H9 (cell line): ENCODE data around the gene MRPL28. TPM values are rescaled to one million over a fixed set of nuclear protein-coding genes. Genes with fewer than 3 reads are reported as not detected.

Source experiments
- DNase-seq: peaks from one replicate; pipeline ENCODE4 v3.0.0-alpha.2; 2017
- H2AFZ ChIP-seq: one replicate; pipeline ENCODE4 v1.6.1; 2013; ENCODE audit warnings: mild to moderate bottlenecking, low read length, control low read depth, moderate library complexity
- H2AK5ac ChIP-seq: 2 replicates; pipeline ENCODE4 v1.6.1; 2013; ENCODE audit warnings: low read length, control low read depth, mixed read lengths; ENCODE audit not compliant: insufficient read length
- H2BK120ac ChIP-seq: one replicate; pipeline ENCODE4 v1.6.1; 2013; ENCODE audit warnings: low read depth, mild to moderate bottlenecking, low read length, control low read depth, inconsistent platforms; ENCODE audit not compliant: poor library complexity, severe bottlenecking
- H2BK12ac ChIP-seq: 2 replicates; pipeline ENCODE4 v1.6.1; 2013; ENCODE audit warnings: low read length, control low read depth, mixed read lengths, low read depth; ENCODE audit not compliant: insufficient read length
- H2BK15ac ChIP-seq: 2 replicates; pipeline ENCODE4 v1.6.1; 2013; ENCODE audit warnings: low read depth, low read length, control low read depth
- H2BK20ac ChIP-seq: one replicate; pipeline ENCODE4 v1.6.1; 2013; ENCODE audit warnings: low read depth, mild to moderate bottlenecking, low read length, control low read depth, inconsistent platforms; ENCODE audit not compliant: poor library complexity, severe bottlenecking
- H2BK5ac ChIP-seq: 2 replicates; pipeline ENCODE4 v1.6.1; 2013; ENCODE audit warnings: low read length, control low read depth, mixed read lengths; ENCODE audit not compliant: insufficient read length
- H3K14ac ChIP-seq: 2 replicates; pipeline ENCODE4 v1.6.1; 2013; ENCODE audit warnings: low read length, control low read depth; ENCODE audit not compliant: insufficient read depth
- H3K18ac ChIP-seq: 2 replicates; pipeline ENCODE4 v1.6.1; 2013; ENCODE audit warnings: low read depth, mild to moderate bottlenecking, mixed read lengths, low read length, control low read depth; ENCODE audit not compliant: insufficient read length
- H3K23ac ChIP-seq: 2 replicates; pipeline ENCODE4 v1.6.1; 2013; ENCODE audit warnings: low read length, control low read depth, mixed read lengths, low read depth; ENCODE audit not compliant: insufficient read length
- H3K23me2 ChIP-seq: 2 replicates; pipeline ENCODE4 v1.6.1; 2013; ENCODE audit warnings: low read depth, mild to moderate bottlenecking, mixed read lengths, low read length, control low read depth; ENCODE audit not compliant: insufficient read length, poor library complexity, severe bottlenecking
- H3K27ac ChIP-seq: 2 replicates; pipeline ENCODE4 v1.5.1; 2013; ENCODE audit warnings: low read length, control low read depth, mixed read lengths, low read depth; ENCODE audit not compliant: insufficient read length
- H3K27me3 ChIP-seq: 2 replicates; pipeline ENCODE4 v1.6.1; 2013; ENCODE audit warnings: low read length, control low read depth, inconsistent platforms; ENCODE audit not compliant: insufficient read depth
- H3K4ac ChIP-seq: 2 replicates; pipeline ENCODE4 v1.6.1; 2013; ENCODE audit warnings: low read depth, mild to moderate bottlenecking, control low read depth, inconsistent platforms, low read length, moderate library complexity
- H3K4me1 ChIP-seq: 2 replicates; pipeline ENCODE4 v1.6.1; 2013; ENCODE audit warnings: low read length, control low read depth, inconsistent platforms; ENCODE audit not compliant: insufficient read depth
- H3K4me2 ChIP-seq: 2 replicates; pipeline ENCODE4 v1.6.1; 2013; ENCODE audit warnings: low read length, control low read depth, mixed read lengths; ENCODE audit not compliant: insufficient read length, insufficient read depth
- H3K56ac ChIP-seq: 2 replicates; pipeline ENCODE4 v1.6.1; 2013; ENCODE audit warnings: low read depth, mild to moderate bottlenecking, mixed read lengths, low read length, control low read depth; ENCODE audit not compliant: insufficient read length
- H3K79me1 ChIP-seq: 2 replicates; pipeline ENCODE4 v1.6.1; 2013; ENCODE audit warnings: low read depth, mild to moderate bottlenecking, moderate library complexity, low read length, control low read depth, inconsistent platforms; ENCODE audit not compliant: insufficient read depth, poor library complexity, severe bottlenecking
- H3K79me2 ChIP-seq: 2 replicates; pipeline ENCODE4 v1.6.1; 2013; ENCODE audit warnings: low read length, control low read depth, inconsistent platforms; ENCODE audit not compliant: insufficient read depth
- H3K9ac ChIP-seq: 2 replicates; pipeline ENCODE4 v1.6.1; 2013; ENCODE audit warnings: low read length, control low read depth, mixed read lengths; ENCODE audit not compliant: insufficient read length; ENCODE audit errors: extremely low read depth
- H3K9me3 ChIP-seq: one replicate; pipeline ENCODE4 v1.6.1; 2013; ENCODE audit warnings: low read depth, low read length, inconsistent platforms; ENCODE audit not compliant: control insufficient read depth
- H3T11ph ChIP-seq: one replicate; pipeline ENCODE4 v1.6.1; 2013; ENCODE audit warnings: mild to moderate bottlenecking, low read length, control low read depth, inconsistent platforms
- H4K20me1 ChIP-seq: one replicate; pipeline ENCODE4 v1.6.1; 2013; ENCODE audit not compliant: control insufficient read depth, insufficient read length, insufficient read depth
- H4K5ac ChIP-seq: 2 replicates; pipeline ENCODE4 v1.6.1; 2013; ENCODE audit warnings: low read depth, mild to moderate bottlenecking, mixed read lengths, low read length, control low read depth; ENCODE audit not compliant: insufficient read length
- H4K8ac ChIP-seq: replicated peaks from 2 replicates; pipeline ENCODE4 v1.6.1; 2013; ENCODE audit warnings: low read length, control low read depth, mixed read lengths, low read depth; ENCODE audit not compliant: insufficient read length
- H4K91ac ChIP-seq: 2 replicates; pipeline ENCODE4 v1.6.1; 2013; ENCODE audit warnings: low read depth, mild to moderate bottlenecking, moderate library complexity, mixed read lengths, low read length, control low read depth; ENCODE audit not compliant: insufficient read length
- H3K27ac Mint-ChIP-seq, 3 experiments: 2 replicates in 2 of 3; 3 replicates in 1 of 3; pipeline ENCODE4 v1.8.0; 2020 to 2021; ENCODE audit warnings: mixed read lengths in 3 of 3, mild to moderate bottlenecking in 1 of 3, moderate library complexity in 1 of 3
- H3K27me3 Mint-ChIP-seq: 2 replicates; pipeline ENCODE4 v1.8.0; 2021; ENCODE audit warnings: low read depth, mild to moderate bottlenecking, moderate library complexity, mixed read lengths
- H3K36me3 Mint-ChIP-seq, 3 experiments: 2 replicates in 2 of 3; 3 replicates in 1 of 3; pipeline ENCODE4 v1.8.0; 2020 to 2021; ENCODE audit warnings: low read depth in 3 of 3, mixed read lengths in 3 of 3; ENCODE audit not compliant: insufficient read depth in 1 of 3
- H3K4me1 Mint-ChIP-seq, 2 experiments: 2 replicates each; pipeline ENCODE4 v1.8.0; 2020; ENCODE audit warnings: mixed read lengths in 2 of 2
- H3K4me3 Mint-ChIP-seq, 2 experiments: 2 replicates in 1 of 2; 3 replicates in 1 of 2; pipeline ENCODE4 v1.8.0; 2020 to 2021; ENCODE audit warnings: mild to moderate bottlenecking in 2 of 2, mixed read lengths in 2 of 2, moderate library complexity in 1 of 2
- H3K9me3 Mint-ChIP-seq, 2 experiments: 2 replicates in 1 of 2; 3 replicates in 1 of 2; pipeline ENCODE4 v1.8.0; 2020; ENCODE audit warnings: mild to moderate bottlenecking in 2 of 2, mixed read lengths in 2 of 2, moderate library complexity in 1 of 2
- WGBS: extraction: QIAGEN DNeasy Blood & Tissue Kit; methylation state at CpG from one replicate; pipeline ENCODE4 v1.1.7; 2013; ENCODE audit warnings: missing lambda C conversion rate, low lambda C conversion rate, mixed read lengths; ENCODE audit not compliant: insufficient read length; ENCODE audit errors: extremely low coverage; 5-methylcytosine and 5-hydroxymethylcytosine counted together
- total RNA-seq: library from RNA; stranded (reverse); gene quantifications from 2 replicates; pipeline ENCODE4 v1.2.1, GENCODE V29; 2021
- TF ChIP-seq, protein P1 (sequence below): fragments of 200-600 bp; sonication (generic); conservative IDR thresholded peaks from 3 replicates; pipeline ENCODE4 v1.8.0; 2021; ENCODE audit warnings: antibody characterized with exemption, mild to moderate bottlenecking

Gene MRPL28
- total RNA-seq, 1 experiment from 2014 or later, result 154 TPM

GRCh38 chr16:379961-380761, 9.8 kb upstream of the MRPL28 start:
- peaks cover 0 to 22% (median 5%) of the 10 kb centered on the region in 3 experiments; a peak in 6 of 7 replicates for H3K36me3 Mint-ChIP-seq
- TF ChIP-seq, protein P1, sequence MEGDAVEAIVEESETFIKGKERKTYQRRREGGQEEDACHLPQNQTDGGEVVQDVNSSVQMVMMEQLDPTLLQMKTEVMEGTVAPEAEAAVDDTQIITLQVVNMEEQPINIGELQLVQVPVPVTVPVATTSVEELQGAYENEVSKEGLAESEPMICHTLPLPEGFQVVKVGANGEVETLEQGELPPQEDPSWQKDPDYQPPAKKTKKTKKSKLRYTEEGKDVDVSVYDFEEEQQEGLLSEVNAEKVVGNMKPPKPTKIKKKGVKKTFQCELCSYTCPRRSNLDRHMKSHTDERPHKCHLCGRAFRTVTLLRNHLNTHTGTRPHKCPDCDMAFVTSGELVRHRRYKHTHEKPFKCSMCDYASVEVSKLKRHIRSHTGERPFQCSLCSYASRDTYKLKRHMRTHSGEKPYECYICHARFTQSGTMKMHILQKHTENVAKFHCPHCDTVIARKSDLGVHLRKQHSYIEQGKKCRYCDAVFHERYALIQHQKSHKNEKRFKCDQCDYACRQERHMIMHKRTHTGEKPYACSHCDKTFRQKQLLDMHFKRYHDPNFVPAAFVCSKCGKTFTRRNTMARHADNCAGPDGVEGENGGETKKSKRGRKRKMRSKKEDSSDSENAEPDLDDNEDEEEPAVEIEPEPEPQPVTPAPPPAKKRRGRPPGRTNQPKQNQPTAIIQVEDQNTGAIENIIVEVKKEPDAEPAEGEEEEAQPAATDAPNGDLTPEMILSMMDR, result no peak

More at GRCh38 chr16:379961-380761, 9.8 kb upstream of the MRPL28 start:
- Histone ChIP-seq H2BK12ac (no peak overlapping the region), H3K23ac (no peak overlapping the region), H3K79me1 (no peaks in the 10 kb centered on the region), H3K4ac (no peak overlapping the region), H3K9ac (no peak overlapping the region), H3K79me2 (no peaks in the 10 kb centered on the region; the same call in 1 of the 2 replicates), H4K8ac (no peak overlapping the region), H3K14ac (no peak overlapping the region), H2BK20ac (no peak overlapping the region), H2BK15ac (no peak overlapping the region), H3K27me3 (no peaks in the 10 kb centered on the region), H4K5ac (no peak overlapping the region), H4K20me1 (no peaks in the 10 kb centered on the region), H2AFZ (no peak overlapping the region), H3K4me2 (peak overlapping the region; percentile 45), H3T11ph (no peak overlapping the region), H2AK5ac (no peak overlapping the region), H3K18ac (no peak overlapping the region), H2BK120ac (no peak overlapping the region), H3K27ac (no peak overlapping the region), H2BK5ac (no peak overlapping the region), H3K56ac (no peak overlapping the region), H4K91ac (no peak overlapping the region), H3K4me1 (no peaks in the 10 kb centered on the region; the same call in 1 of the 2 replicates), H3K9me3 (no peaks in the 10 kb centered on the region), H3K23me2 (peaks cover 9% of the 10 kb centered on the region)
- Mint-ChIP-seq H3K4me1 (peaks cover 20 to 43% of the 10 kb centered on the region in 2 experiments), H3K9me3 (no peaks in the 10 kb centered on the region), H3K4me3 (peak overlapping the region; percentile 81 to 88), H3K27ac (no peak overlapping the region; a peak in 1 of 7 replicates), H3K27me3 (peaks cover 3% of the 10 kb centered on the region; the same call in 1 of the 2 replicates)
- no CpG with 5 or more reads among the region's 27 CpGs for WGBS
- no peak for DNase-seq
